Natural killer cell (primary cell): Measurements from ENCODE around the gene CR1. TPM values are rescaled to one million over a fixed set of nuclear protein-coding genes. Genes with fewer than 3 reads are reported as not detected.

Experiments used
- ATAC-seq, 3 donors: fragments of 150-1000 bp in 2 of 3; fragments of 200-7000 bp in 1 of 3; cut with Tn5 transposase; 1 replicate in 1 of 3; 2 replicates in 2 of 3; pipeline ENCODE4 v1.10.0; 2021; ENCODE audit warnings: mild to moderate bottlenecking in 2 of 3, moderate library complexity in 2 of 3
- DNase-seq, 2 donors: peaks; one replicate each; pipeline versions ENCODE4 v3.0.0 to v3.0.0-alpha.2; 2013 to 2021; ENCODE audit warnings: mixed read lengths in 1 of 2
- H3K27ac ChIP-seq: one replicate; pipeline ENCODE4 v1.5.1; 2013; ENCODE audit warnings: mild to moderate bottlenecking, low read length
- H3K27me3 ChIP-seq: one replicate; pipeline ENCODE4 v1.6.1; 2013; ENCODE audit warnings: low read length; ENCODE audit not compliant: control insufficient read depth, insufficient read depth
- H3K36me3 ChIP-seq: one replicate; pipeline ENCODE4 v1.6.1; 2013; ENCODE audit warnings: low read length; ENCODE audit not compliant: control insufficient read depth, insufficient read depth
- H3K4me1 ChIP-seq: one replicate; pipeline ENCODE4 v1.6.1; 2013; ENCODE audit warnings: low read length; ENCODE audit not compliant: control insufficient read depth, insufficient read depth
- H3K4me3 ChIP-seq: one replicate; pipeline ENCODE4 v1.5.1; 2013; ENCODE audit warnings: low read length
- H3K9me3 ChIP-seq: one replicate; pipeline ENCODE4 v1.6.1; 2013; ENCODE audit warnings: low read length; ENCODE audit not compliant: control insufficient read depth, insufficient read depth
- H3K27ac Mint-ChIP-seq, 2 donors: one replicate each; pipeline ENCODE4 v1.8.0; 2022; ENCODE audit warnings: mild to moderate bottlenecking in 2 of 2, mixed read lengths in 2 of 2, moderate library complexity in 1 of 2
- H3K27me3 Mint-ChIP-seq, 2 donors: one replicate each; pipeline ENCODE4 v1.8.0; 2022; ENCODE audit warnings: low read depth in 2 of 2, mixed read lengths in 2 of 2
- H3K36me3 Mint-ChIP-seq: one replicate; pipeline ENCODE4 v1.8.0; 2022; ENCODE audit warnings: mixed read lengths
- H3K4me1 Mint-ChIP-seq, 2 donors: one replicate each; pipeline ENCODE4 v1.8.0; 2022; ENCODE audit warnings: mixed read lengths in 2 of 2
- H3K4me3 Mint-ChIP-seq: one replicate; pipeline ENCODE4 v1.8.0; 2022; ENCODE audit warnings: mild to moderate bottlenecking, moderate library complexity, mixed read lengths
- H3K9me3 Mint-ChIP-seq, 2 donors: one replicate each; pipeline ENCODE4 v1.8.0; 2022; ENCODE audit warnings: mixed read lengths in 2 of 2
- WGBS: methylation state at CpG from one replicate; pipeline ENCODE4 v1.1.7; 2013; ENCODE audit warnings: missing lambda C conversion rate; ENCODE audit not compliant: insufficient coverage; 5-methylcytosine and 5-hydroxymethylcytosine counted together
- intact Hi-C: fragments of 100-400 bp; cut with micrococcal nuclease; formaldehyde crosslinking; loops from one replicate; pipeline ENCODE4 v1.14.2; 2022
- total RNA-seq, 4 donors: library from RNA; stranded (reverse); fragments of 120-200 nt in 1 of 4; gene quantifications; one replicate each; pipeline versions ENCODE4 v1.2.3 to v1.2.4, GENCODE V29; 2013 to 2022
- TF ChIP-seq, protein P1 (sequence below): fragments of 200-600 bp; IDR thresholded peaks from one replicate; pipeline ENCODE4 v1.8.0; 2022; ENCODE audit warnings: antibody characterized with exemption

Gene CR1
- total RNA-seq, result 10 to 100 TPM in 1 of 3 donors, 1 to 10 TPM in 2; 1.5 to 39.4 (median 2.6) TPM
- 25.2 TPM for total RNA-seq (2013)

DNA sequence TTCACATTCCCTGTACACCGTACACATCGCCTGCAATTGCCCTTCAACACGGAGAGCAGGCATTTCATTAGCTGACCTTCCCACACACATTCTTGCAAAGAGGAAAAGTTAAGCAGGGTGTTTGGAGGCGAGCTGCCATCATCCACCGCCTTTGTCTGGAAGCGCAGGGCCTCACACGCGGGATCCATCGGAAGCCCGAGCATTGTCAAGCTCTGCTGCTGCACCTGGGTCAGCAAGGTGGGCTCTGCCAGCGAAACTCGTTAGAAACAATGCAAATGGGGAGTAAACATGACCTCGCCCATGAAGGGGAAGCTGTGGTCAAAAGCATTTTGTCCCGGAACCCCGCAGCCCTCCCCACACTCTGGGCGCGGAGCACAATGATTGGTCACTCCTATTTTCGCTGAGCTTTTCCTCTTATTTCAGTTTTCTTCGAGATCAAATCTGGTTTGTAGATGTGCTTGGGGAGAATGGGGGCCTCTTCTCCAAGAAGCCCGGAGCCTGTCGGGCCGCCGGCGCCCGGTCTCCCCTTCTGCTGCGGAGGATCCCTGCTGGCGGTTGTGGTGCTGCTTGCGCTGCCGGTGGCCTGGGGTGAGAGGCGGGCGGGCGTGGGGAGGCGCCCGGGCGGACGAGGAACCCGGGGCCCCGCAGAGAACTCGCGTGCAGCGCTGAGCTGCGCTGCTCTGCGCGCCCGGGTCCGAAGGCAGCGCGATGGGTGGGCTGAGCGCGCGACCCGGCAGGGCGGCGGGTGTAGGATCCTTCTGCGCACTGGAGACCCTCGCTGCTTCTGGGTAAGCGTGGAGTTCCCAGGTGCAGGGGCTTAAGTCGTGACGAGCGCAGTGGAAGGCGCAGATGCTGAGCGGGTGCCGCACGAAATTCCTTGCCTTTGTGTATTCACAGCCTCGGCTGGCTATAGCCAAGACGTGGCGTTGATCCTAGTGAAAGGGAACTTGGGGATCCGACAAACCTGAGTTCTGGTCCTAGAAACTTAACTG, at the start of gene CR1:
TSS of gene CR1 (plus strand) at position 357 of the 992 bp plus-strand sequence. CDS start at position 468, 111 bp downstream.
- intact Hi-C loops, result no loop called here
- Histone ChIP-seq H3K27ac (no peak within 1 kb of the TSS), H3K27me3 (peaks cover 26% of the 10 kb centered on the region), H3K9me3 (no peaks in the 10 kb centered on the region), H3K4me3 (peak within 1 kb of the TSS; percentile 43), H3K36me3 (no peaks in the 10 kb centered on the region), H3K4me1 (peaks cover 11% of the 10 kb centered on the region)
- no peak within 1 kb of the TSS for H3K27ac Mint-ChIP-seq
- no peaks in the 10 kb centered on the region for H3K36me3 Mint-ChIP-seq
- peak within 1 kb of the TSS; percentile 63 for H3K4me3 Mint-ChIP-seq
- H3K27me3 Mint-ChIP-seq, result peaks cover 28 to 32% of the 10 kb centered on the region in 2 donors
- peak; percentile 53 to 75 (median 75) for ATAC-seq
- DNase-seq, result peak in 1 of 2 donors; percentile 44
- no peaks in the 10 kb centered on the region for H3K9me3 Mint-ChIP-seq
- H3K4me1 Mint-ChIP-seq, result peaks cover 0 to 9% of the 10 kb centered on the region in 2 donors
- 3% methylated on average over 68 of the region's 68 CpGs for WGBS
- TF ChIP-seq, protein P1, sequence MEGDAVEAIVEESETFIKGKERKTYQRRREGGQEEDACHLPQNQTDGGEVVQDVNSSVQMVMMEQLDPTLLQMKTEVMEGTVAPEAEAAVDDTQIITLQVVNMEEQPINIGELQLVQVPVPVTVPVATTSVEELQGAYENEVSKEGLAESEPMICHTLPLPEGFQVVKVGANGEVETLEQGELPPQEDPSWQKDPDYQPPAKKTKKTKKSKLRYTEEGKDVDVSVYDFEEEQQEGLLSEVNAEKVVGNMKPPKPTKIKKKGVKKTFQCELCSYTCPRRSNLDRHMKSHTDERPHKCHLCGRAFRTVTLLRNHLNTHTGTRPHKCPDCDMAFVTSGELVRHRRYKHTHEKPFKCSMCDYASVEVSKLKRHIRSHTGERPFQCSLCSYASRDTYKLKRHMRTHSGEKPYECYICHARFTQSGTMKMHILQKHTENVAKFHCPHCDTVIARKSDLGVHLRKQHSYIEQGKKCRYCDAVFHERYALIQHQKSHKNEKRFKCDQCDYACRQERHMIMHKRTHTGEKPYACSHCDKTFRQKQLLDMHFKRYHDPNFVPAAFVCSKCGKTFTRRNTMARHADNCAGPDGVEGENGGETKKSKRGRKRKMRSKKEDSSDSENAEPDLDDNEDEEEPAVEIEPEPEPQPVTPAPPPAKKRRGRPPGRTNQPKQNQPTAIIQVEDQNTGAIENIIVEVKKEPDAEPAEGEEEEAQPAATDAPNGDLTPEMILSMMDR, result no peak

DNA sequence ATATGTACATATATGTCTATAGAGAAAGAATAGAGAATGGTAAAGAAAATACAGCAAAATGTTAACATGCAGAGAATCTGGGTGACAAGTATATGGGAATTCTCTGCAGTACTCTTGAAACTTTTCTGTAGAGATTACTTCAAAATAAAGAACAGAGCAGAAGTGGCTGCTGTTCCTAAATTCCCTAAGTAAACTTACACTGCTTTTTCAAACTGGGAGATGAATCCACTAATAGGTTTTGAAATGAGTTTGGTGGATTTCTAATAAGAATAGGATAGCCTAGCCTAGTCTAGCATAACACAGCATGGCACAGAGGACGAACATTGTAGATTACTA, 42.3 kb upstream of the CR1 start:
- Mint-ChIP-seq H3K27ac (no peak overlapping the region), H3K36me3 (no peaks in the 10 kb centered on the region), H3K4me1 (peaks cover 0 to 4% of the 10 kb centered on the region in 2 donors), H3K4me3 (peak overlapping the region; percentile 65), H3K9me3 (no peaks in the 10 kb centered on the region), H3K27me3 (peaks cover 30 to 35% of the 10 kb centered on the region in 2 donors)
- H3K27ac ChIP-seq, result no peak overlapping the region
- ATAC-seq, result no peak
- 8% methylated on average over 1 of the region's 1 CpG for WGBS
- TF ChIP-seq, protein P1, result no peak
- no peak for DNase-seq
- intact Hi-C loops, result no loop called here
- H3K36me3 ChIP-seq, result no peaks in the 10 kb centered on the region
- peaks cover 10% of the 10 kb centered on the region for H3K4me1 ChIP-seq
- peaks cover 32% of the 10 kb centered on the region for H3K27me3 ChIP-seq
- H3K9me3 ChIP-seq, result no peaks in the 10 kb centered on the region
- H3K4me3 ChIP-seq, result no peak overlapping the region

DNA sequence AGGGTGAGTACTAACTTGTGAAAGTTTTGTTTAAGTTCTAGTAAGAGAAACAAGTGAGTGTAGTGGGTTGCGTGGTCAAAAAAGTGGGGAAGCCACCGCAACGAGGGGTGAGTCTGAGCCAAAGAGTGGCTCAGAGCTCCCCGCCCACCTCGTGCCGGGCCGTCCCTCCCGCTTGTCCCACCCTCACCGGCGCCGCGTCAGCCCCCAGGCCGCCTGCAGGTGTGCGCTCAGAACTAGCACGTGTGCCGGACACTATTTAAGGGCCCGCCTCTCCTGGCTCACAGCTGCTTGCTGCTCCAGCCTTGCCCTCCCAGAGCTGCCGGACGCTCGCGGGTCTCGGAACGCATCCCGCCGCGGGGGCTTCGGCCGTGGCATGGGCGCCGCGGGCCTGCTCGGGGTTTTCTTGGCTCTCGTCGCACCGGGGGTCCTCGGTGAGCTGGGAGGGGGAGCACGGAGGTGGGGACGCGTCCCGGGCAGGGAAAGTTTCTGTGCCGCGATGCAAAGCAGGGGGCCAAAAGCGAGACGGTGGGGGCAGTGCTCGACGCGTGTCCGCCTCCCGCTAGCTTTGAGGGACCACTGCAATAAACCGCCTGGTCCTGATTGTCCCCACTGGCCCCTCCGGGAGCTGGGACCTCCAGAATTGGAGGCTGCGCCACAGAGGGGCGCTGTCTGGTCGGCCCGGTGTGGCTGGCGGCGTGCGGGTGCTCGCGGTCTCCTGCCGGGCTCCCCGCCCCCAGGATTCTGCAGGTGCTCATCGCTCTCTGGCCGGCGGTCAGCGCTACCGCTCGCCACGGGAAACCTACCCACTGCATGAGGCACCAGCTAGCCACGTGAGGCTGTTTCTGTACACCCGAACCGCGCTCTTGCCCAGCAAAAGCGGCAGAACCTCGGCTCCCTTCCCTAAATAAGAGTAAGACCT, 41.7 kb upstream of the CR1 start, which contains the start of gene CR2:
TSS of gene CR2 (plus strand) at position 283 of the 919 bp plus-strand sequence. CDS start at position 374, 91 bp downstream.
- H3K36me3 Mint-ChIP-seq, result no peaks in the 10 kb centered on the region

More for the DNA sequence above, 41.7 kb upstream of the CR1 start, which contains the start of gene CR2:
- intact Hi-C loops, result no loop called here
- TF ChIP-seq, protein P1, result no peak
- ATAC-seq, result peak; percentile 67 to 73 (median 72)
- peak within 1 kb of the TSS; percentile 47 for H3K4me3 ChIP-seq
- peak within 1 kb of the TSS; percentile 28 for H3K27ac ChIP-seq
- peak; percentile 17 to 58 for DNase-seq
- Mint-ChIP-seq H3K9me3 (no peaks in the 10 kb centered on the region), H3K27ac (no peak within 1 kb of the TSS), H3K27me3 (peaks cover 29 to 35% of the 10 kb centered on the region in 2 donors), H3K4me3 (peak within 1 kb of the TSS; percentile 65), H3K4me1 (peaks cover 0 to 4% of the 10 kb centered on the region in 2 donors)
- no peaks in the 10 kb centered on the region for H3K9me3 ChIP-seq
- H3K36me3 ChIP-seq, result no peaks in the 10 kb centered on the region
- 1% methylated on average over 75 of the region's 75 CpGs for WGBS
- peaks cover 32% of the 10 kb centered on the region for H3K27me3 ChIP-seq
- H3K4me1 ChIP-seq, result peaks cover 10% of the 10 kb centered on the region
